ENCODE results near the gene LAMTOR4. TPM values are rescaled to one million over a fixed set of nuclear protein-coding genes. Genes with fewer than 3 reads are reported as not detected.

Gene LAMTOR4
- total RNA-seq, 4 donors from 2014 or later: 117 to 184 (median 152) TPM

GRCh38 chr7:100118388-100119071 lies 30.2 kb upstream of the LAMTOR4 start:
- DNase-seq (ENCODE audit: extremely low spot score): no peak
- H3K36me3 ChIP-seq: peaks cover 0 to 31% (median 13%) of the 10 kb centered on the region in 4 donors
- TF ChIP-seq EP300 (IDR thresholded peaks at IDR 0.05) (no peak), CTCF (IDR thresholded peaks at IDR 0.05) (no peak), POLR2A (IDR thresholded peaks at IDR 0.05; ENCODE audit: low read depth) (no peak), POLR2AphosphoS5 (IDR thresholded peaks at IDR 0.05) (no peak)
- peak overlapping the region; percentile 68 to 87 (median 76) for H3K4me3 ChIP-seq
- H3K27me3 ChIP-seq: no peaks in the 10 kb centered on the region
- peak overlapping the region; percentile 76 to 87 (median 85) for H3K27ac ChIP-seq (replicated peaks in 1 of 4)
- no peaks in the 10 kb centered on the region for H3K9me3 ChIP-seq
- H3K4me1 ChIP-seq: peaks cover 16 to 33% (median 23%) of the 10 kb centered on the region in 4 donors
- intact Hi-C loops (cut with DNase I): loop anchor here (2.0 kb wide), 1 partner anchor 16 kb away; no protein-coding TSS in a partner anchor
- WGBS: 17% methylated on average over 18 of the region's 18 CpGs

- Histone ChIP-seq H3K9me3 (no peaks in the 10 kb centered on the region), H3K27me3 (no peaks in the 10 kb centered on the region), H3K36me3 (peaks cover 0 to 32% (median 8%) of the 10 kb centered on the region in 4 donors), H3K4me1 (peaks cover 16 to 33% (median 23%) of the 10 kb centered on the region in 4 donors), H3K4me3 (peak within 1 kb of the TSS; percentile 68 to 87 (median 76)), H3K27ac (replicated peaks in 1 of 4) (peak within 1 kb of the TSS; percentile 76 to 87 (median 85))
- WGBS: under 1% methylated on average over 35 of the region's 49 CpGs
- peak; percentile 99 for DNase-seq (ENCODE audit: extremely low spot score)
- TF ChIP-seq EP300 (IDR thresholded peaks at IDR 0.05) (no peak), CTCF (IDR thresholded peaks at IDR 0.05) (peak in 2 of 3 experiments; percentile 13 to 36), POLR2AphosphoS5 (IDR thresholded peaks at IDR 0.05) (peak; percentile 80 to 84), POLR2A (IDR thresholded peaks at IDR 0.05; ENCODE audit: low read depth) (peak; percentile 26)
- intact Hi-C loops (cut with DNase I): loop anchor here (2.0 kb wide), 1 partner anchor 17 kb away; no protein-coding TSS in a partner anchor
These were observed 29.4 kb upstream of the LAMTOR4 start, which contains the start of the genes CNPY4 and TAF6 for GRCh38 chr7:100119072-100119969. Gene CNPY4, plus strand, starts transcription at chr7:100119634. Its CDS starts 111 bp downstream, at chr7:100119745. Gene TAF6, minus strand, starts transcription at chr7:100119358. Its CDS starts 5,149 bp downstream, at chr7:100114209.

DNA sequence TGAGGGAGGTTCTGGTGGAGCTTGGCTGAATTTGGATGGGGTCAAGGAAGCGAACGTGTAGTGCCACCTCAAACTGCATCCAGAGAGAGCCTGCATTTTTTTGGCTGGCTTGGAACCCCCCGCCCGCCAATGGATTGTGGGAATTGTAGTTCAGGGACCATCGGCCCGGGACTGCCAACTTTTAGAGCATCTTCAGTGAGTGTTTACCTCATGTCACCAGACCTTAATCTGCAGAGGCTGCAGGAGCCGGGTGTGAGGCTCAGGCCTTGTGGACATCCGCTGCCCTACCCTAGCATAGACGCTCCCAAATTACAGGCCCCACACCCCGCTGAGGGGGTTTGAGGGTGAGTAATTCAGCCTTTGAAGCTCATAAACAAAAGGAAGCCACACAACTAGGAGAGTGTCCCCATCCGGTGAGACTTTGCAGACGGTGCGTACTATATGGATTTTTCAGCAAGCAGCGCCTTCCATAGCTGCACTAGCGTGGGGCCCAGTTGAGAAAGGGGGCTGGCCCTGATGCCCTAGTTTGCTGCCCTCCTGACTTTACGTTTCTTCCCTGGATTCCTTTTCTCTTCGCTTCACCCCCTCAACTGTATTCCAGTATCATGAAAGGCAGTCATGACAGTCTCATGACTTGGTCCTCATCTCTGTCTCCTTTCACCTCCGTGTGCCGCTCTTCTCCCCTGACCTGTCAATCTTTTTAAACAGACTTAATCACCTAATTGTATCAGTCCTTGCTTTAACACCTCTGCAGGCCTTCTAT lies 28.6 kb upstream of the LAMTOR4 start:
- DNase-seq (ENCODE audit: extremely low spot score): peak; percentile 96
- Histone ChIP-seq H3K27me3 (no peaks in the 10 kb centered on the region), H3K9me3 (no peaks in the 10 kb centered on the region), H3K27ac (replicated peaks in 1 of 4) (peak overlapping the region; percentile 76 to 87 (median 85)), H3K4me1 (peaks cover 16 to 33% (median 26%) of the 10 kb centered on the region in 4 donors), H3K36me3 (peaks cover 0 to 30% (median 12%) of the 10 kb centered on the region in 4 donors), H3K4me3 (peak overlapping the region; percentile 68 to 87 (median 76))
- no peak for TF ChIP-seq POLR2A (IDR thresholded peaks at IDR 0.05; ENCODE audit: low read depth)
- TF ChIP-seq POLR2AphosphoS5 (IDR thresholded peaks at IDR 0.05): peak in 1 of 2 donors; percentile 41
- WGBS: 11% methylated on average over 19 of the region's 19 CpGs
- intact Hi-C loops (cut with DNase I): loop anchor here (2.0 kb wide), 1 partner anchor 17 kb away; no protein-coding TSS in a partner anchor

- Histone ChIP-seq H3K27me3 (no peaks in the 10 kb centered on the region), H3K36me3 (peaks cover 0 to 31% (median 12%) of the 10 kb centered on the region in 4 donors), H3K27ac (replicated peaks in 1 of 4) (peak overlapping the region; percentile 76 to 87 (median 85)), H3K4me3 (peak overlapping the region; percentile 68 to 87 (median 76)), H3K9me3 (no peaks in the 10 kb centered on the region), H3K4me1 (peaks cover 20 to 39% (median 31%) of the 10 kb centered on the region in 4 donors)
- TF ChIP-seq POLR2AphosphoS5 (IDR thresholded peaks at IDR 0.05): no peak
- no peak for TF ChIP-seq CTCF (IDR thresholded peaks at IDR 0.05)
- TF ChIP-seq EP300 (IDR thresholded peaks at IDR 0.05): no peak
- TF ChIP-seq POLR2A (IDR thresholded peaks at IDR 0.05; ENCODE audit: low read depth): no peak
- intact Hi-C loops (cut with DNase I): no loop called here
- 38% methylated on average over 1 of the region's 1 CpG for WGBS
- no peak for DNase-seq (ENCODE audit: extremely low spot score)
These were observed 28.0 kb upstream of the LAMTOR4 start for GRCh38 chr7:100120733-100121036.

Measured in esophagus muscularis mucosa (tissue), 4 donors.